ENCODE measurements around the gene ANXA1.

ANXA1 gene

DNA sequence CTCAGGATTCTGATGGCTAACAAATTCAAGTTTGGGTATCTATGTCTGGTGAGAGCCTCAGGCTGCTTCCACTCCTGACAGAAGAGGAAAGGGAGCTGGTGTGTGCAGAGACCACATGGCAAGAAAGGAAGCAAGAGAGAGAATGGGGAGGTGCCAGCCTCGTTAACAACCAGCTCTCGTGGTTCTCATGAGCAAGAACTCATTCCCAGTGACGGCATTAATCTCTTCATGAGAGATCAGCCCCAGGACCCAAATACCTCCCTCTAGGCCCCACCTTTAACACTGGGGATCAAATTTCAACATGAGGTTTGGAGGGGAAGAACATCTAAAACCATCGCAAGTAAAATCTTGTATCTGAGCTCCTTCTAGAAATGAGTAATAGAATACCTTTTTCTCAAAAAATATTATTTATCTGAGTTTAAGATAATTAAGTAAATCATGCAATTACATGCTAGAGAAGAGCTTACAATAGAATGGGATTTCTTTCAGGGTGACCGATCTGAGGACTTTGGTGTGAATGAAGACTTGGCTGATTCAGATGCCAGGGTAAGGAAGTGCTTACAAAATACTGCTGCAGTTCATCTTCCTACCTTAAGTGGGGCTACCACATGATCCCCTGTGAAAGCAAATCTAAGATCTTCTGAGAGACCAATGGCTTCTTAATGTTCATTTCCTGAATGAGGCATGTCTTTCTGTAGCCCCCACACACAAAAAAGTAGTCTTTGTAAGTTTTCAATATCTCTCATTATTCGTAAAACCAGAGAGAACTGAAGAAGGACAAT is 11.5 kb downstream of the ANXA1 start:
- Mint-ChIP-seq H3K36me3 (ENCODE audit: low read depth) (no peaks in the 10 kb centered on the region), H3K4me1 (no peaks in the 10 kb centered on the region), H3K27ac (no peak overlapping the region), H3K27me3 (ENCODE audit: low read depth) (no peaks in the 10 kb centered on the region), H3K4me3 (no peak overlapping the region), H3K9me3 (no peaks in the 10 kb centered on the region)
- TF ChIP-seq, protein P1, sequence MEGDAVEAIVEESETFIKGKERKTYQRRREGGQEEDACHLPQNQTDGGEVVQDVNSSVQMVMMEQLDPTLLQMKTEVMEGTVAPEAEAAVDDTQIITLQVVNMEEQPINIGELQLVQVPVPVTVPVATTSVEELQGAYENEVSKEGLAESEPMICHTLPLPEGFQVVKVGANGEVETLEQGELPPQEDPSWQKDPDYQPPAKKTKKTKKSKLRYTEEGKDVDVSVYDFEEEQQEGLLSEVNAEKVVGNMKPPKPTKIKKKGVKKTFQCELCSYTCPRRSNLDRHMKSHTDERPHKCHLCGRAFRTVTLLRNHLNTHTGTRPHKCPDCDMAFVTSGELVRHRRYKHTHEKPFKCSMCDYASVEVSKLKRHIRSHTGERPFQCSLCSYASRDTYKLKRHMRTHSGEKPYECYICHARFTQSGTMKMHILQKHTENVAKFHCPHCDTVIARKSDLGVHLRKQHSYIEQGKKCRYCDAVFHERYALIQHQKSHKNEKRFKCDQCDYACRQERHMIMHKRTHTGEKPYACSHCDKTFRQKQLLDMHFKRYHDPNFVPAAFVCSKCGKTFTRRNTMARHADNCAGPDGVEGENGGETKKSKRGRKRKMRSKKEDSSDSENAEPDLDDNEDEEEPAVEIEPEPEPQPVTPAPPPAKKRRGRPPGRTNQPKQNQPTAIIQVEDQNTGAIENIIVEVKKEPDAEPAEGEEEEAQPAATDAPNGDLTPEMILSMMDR (IDR thresholded peaks at IDR 0.05; ENCODE audit: unreplicated experiment in 3 of 3): no peak

DNA sequence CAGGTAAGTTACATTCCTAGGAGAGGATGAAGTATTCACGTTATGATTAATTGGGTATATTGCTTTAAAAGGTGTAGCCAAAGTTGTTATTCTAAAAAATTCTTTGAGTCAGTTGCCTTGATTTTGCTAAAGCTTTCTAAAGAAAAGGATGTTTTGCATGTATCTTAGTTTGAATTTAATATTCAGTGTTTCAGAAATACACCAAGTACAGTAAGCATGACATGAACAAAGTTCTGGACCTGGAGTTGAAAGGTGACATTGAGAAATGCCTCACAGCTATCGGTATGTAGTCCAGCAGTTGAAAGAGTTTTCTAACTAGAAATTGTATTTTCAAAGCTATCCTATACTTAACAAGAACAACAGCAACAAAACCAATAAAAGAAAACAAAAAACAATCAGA is 14.2 kb downstream of the ANXA1 start:
- no peak overlapping the region for H3K4me3 Mint-ChIP-seq
- H3K36me3 Mint-ChIP-seq (ENCODE audit: low read depth): no peaks in the 10 kb centered on the region
- H3K9me3 Mint-ChIP-seq: no peaks in the 10 kb centered on the region
- no peaks in the 10 kb centered on the region for H3K27me3 Mint-ChIP-seq (ENCODE audit: low read depth)
- TF ChIP-seq, protein P1 (IDR thresholded peaks at IDR 0.05; ENCODE audit: unreplicated experiment in 3 of 3): no peak
- H3K4me1 Mint-ChIP-seq: no peaks in the 10 kb centered on the region
- no peak overlapping the region for H3K27ac Mint-ChIP-seq

DNA sequence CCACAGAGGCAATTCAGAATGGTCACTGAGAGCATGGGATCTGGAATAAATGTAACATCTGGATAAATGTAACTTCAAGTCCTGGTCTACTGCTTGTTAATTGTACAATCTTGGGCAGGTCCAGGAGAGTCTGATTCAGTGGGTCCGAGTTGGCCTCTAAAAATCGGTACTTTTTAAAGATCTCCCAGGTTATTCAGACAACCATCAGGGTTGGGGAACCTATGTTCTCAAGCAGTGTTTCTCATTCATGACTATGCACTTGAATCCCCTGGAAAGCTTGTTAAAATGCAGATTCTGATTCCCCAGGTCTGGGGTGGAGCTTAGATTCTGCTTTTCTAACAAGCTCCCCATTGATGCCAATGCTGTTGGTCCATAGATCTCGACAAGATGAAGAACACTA is 14.8 kb downstream of the ANXA1 start:
- H3K4me3 Mint-ChIP-seq: no peak overlapping the region
- no peak overlapping the region for H3K27ac Mint-ChIP-seq
- no peaks in the 10 kb centered on the region for H3K36me3 Mint-ChIP-seq (ENCODE audit: low read depth)
- TF ChIP-seq, protein P1 (IDR thresholded peaks at IDR 0.05; ENCODE audit: unreplicated experiment in 3 of 3): no peak
- H3K4me1 Mint-ChIP-seq: no peaks in the 10 kb centered on the region
- H3K9me3 Mint-ChIP-seq: no peaks in the 10 kb centered on the region
- H3K27me3 Mint-ChIP-seq (ENCODE audit: low read depth): no peaks in the 10 kb centered on the region

- H3K4me3 Mint-ChIP-seq: no peak overlapping the region
- H3K9me3 Mint-ChIP-seq: no peaks in the 10 kb centered on the region
- H3K27ac Mint-ChIP-seq: no peak overlapping the region
- no peaks in the 10 kb centered on the region for H3K4me1 Mint-ChIP-seq
- no peaks in the 10 kb centered on the region for H3K36me3 Mint-ChIP-seq (ENCODE audit: low read depth)
- no peaks in the 10 kb centered on the region for H3K27me3 Mint-ChIP-seq (ENCODE audit: low read depth)
- TF ChIP-seq, protein P1 (IDR thresholded peaks at IDR 0.05; ENCODE audit: unreplicated experiment in 3 of 3): no peak
Observed at GRCh38 chr9:73167614-73168013, 15.9 kb downstream of the ANXA1 start.

- TF ChIP-seq, protein P1 (IDR thresholded peaks at IDR 0.05; ENCODE audit: unreplicated experiment in 3 of 3): no peak
- H3K27me3 Mint-ChIP-seq (ENCODE audit: low read depth): no peaks in the 10 kb centered on the region
- H3K36me3 Mint-ChIP-seq (ENCODE audit: low read depth): no peaks in the 10 kb centered on the region
- H3K9me3 Mint-ChIP-seq: no peaks in the 10 kb centered on the region
- H3K4me3 Mint-ChIP-seq: no peak overlapping the region
- no peaks in the 10 kb centered on the region for H3K4me1 Mint-ChIP-seq
- H3K27ac Mint-ChIP-seq: no peak overlapping the region
Observed at GRCh38 chr9:73168298-73168934, 16.8 kb downstream of the ANXA1 start.
